Measurements from ENCODE around the gene HAPSTR1.

- TF ChIP-seq CTCF (conservative IDR thresholded peaks at IDR 0.05; ENCODE audit: low read depth in 2 of 2) (no peak), JUNB (IDR thresholded peaks at IDR 0.05; ENCODE audit: unreplicated experiment) (no peak), CREB1 (CRISPR knock-in tag; IDR thresholded peaks at IDR 0.05; ENCODE audit: low read depth) (no peak), REST (IDR thresholded peaks at IDR 0.05; ENCODE audit: unreplicated experiment) (no peak), POLR2AphosphoS5 (IDR thresholded peaks at IDR 0.05; ENCODE audit: low read depth) (no peak)
Measured at GRCh38 chr16:9055661-9056060, 35.8 kb upstream of the HAPSTR1 start.
